Hepatocyte (in vitro differentiated cells): Measurements from ENCODE around the gene ZNF205.

Source experiments
- CTCF ChIP-seq: fragments of 200-600 bp; sonication (generic); IDR thresholded peaks from 2 replicates; pipeline ENCODE4 v1.5.1; 2016; ENCODE audit warnings: antibody characterized with exemption, mild to moderate bottlenecking; ENCODE audit not compliant: poor library complexity
- EZH2 ChIP-seq: fragments of 200-600 bp; sonication (generic); IDR thresholded peaks from 2 replicates; pipeline ENCODE4 v1.6.1; 2016; ENCODE audit warnings: antibody characterized with exemption, mild to moderate bottlenecking, borderline replicate concordance

DNA sequence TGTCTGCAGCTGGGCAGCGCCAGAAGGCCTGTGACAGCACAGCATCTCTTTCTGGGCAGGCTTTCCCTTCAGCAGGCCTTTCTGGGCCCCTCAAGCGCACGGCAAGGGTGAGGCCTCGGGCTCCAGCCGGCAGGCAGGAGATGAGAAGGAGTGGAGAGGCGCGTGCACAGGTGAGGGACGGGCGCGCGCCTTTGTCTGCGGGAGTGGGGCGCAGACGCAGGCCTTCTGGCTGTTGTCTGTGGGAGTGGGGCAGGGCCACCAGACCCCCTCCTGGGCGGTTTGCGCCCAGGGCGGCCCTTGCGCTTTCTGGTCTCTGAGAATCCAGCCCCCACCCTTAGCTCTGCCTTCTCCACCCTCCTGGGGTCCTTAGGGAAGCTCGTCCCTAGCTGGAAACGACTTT lies 6.5 kb downstream of the ZNF205 start:
- TF ChIP-seq CTCF = no peak
- no peak for TF ChIP-seq EZH2
